AG10803 (cell line): Measurements from ENCODE around the gene CSH1.
A peak's percentile ranks its signal among the peaks of the same experiment; 100 is the strongest.
"Not testable (repeated sequence)": the region's sequence is repeated elsewhere in the genome, so short reads cannot be mapped to it uniquely, and the experiment has no call there.

Source experiments
- DNase-seq: peaks from one replicate; pipeline ENCODE4 v3.0.0; 2010; ENCODE audit warnings: low read depth
- H3K4me3 ChIP-seq: 2 replicates; pipeline ENCODE4 v1.5.1; 2011; ENCODE audit warnings: mild to moderate bottlenecking, low read length, control low read depth
- CTCF ChIP-seq: conservative IDR thresholded peaks from 2 replicates; pipeline ENCODE4 v1.5.1; 2011; ENCODE audit warnings: mild to moderate bottlenecking, low read length, control low read depth, inconsistent platforms

CSH1 gene

DNA sequence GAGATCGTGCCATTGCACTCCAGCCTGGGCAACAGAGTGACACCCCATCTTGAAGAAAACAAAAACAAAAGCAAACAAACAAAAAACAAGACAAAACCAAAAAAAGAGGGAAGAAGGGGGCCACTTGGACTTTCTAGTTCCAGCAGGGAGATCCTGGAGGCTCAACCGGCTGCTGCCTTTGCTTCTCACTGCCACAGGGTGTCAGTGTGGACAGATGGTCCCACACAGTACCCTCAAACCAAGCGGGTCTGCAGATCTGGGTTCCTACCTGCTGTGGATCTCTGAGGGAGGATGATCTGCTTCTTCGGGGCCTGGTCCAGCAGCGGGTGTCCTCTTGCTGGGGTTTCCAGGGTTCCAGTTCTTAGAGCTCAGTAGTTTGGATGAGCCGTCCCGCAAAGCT, 29.7 kb downstream of the CSH1 start:
- not testable (repeated sequence) for H3K4me3 ChIP-seq, DNase-seq
- TF ChIP-seq CTCF: peak; percentile 24; the same call in 1 of the 2 replicates

DNA sequence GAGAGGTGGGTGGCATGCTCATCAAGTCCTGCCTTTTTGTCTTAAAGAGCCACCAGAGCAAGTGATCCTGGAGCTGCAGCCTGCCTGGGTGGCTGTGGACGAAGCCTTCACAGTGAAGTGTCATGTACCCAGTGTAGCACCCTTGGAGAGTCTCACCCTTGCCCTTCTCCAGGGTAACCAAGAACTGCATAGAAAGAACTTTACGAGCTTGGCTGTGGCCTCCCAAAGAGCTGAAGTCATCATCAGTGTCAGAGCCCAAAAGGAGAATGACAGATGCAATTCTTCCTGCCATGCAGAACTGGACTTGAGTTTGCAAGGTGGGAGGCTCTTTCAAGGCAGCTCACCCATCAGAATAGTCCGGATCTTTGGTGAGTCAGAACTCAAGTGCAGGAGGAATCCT, 37.1 kb downstream of the CSH1 start:
- no peak for DNase-seq
- no peak overlapping the region for H3K4me3 ChIP-seq
- no peak for TF ChIP-seq CTCF

- DNase-seq, H3K4me3 ChIP-seq: not testable (repeated sequence)
Measured at GRCh38 chr17:63856425-63856824, 39.9 kb downstream of the CSH1 start.

DNA sequence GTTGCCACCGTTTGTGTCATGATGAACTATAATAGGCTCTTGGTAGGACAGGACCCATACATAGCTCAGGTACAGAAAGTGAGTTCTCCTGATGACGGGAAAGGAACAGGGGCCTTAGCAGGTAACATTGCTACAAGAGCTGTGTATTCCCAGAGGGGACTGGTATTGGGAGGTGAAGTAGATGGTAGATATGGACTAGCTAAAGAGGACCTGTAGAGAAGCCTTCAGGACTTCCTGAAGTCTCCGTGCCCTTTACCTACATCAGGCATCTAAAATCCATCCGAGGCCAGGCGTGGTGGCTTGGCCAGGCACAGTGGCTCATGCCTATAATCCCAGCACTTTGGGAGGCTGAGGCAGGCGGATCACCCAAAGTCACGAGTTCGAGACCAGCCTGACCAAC, 41.2 kb downstream of the CSH1 start:
- no peak for TF ChIP-seq CTCF
- H3K4me3 ChIP-seq: no peak overlapping the region
- no peak for DNase-seq

GRCh38 chr17:63854709-63855108, 41.7 kb downstream of the CSH1 start:
- no peak for TF ChIP-seq CTCF
- no peak for DNase-seq
- no peak overlapping the region for H3K4me3 ChIP-seq

DNA sequence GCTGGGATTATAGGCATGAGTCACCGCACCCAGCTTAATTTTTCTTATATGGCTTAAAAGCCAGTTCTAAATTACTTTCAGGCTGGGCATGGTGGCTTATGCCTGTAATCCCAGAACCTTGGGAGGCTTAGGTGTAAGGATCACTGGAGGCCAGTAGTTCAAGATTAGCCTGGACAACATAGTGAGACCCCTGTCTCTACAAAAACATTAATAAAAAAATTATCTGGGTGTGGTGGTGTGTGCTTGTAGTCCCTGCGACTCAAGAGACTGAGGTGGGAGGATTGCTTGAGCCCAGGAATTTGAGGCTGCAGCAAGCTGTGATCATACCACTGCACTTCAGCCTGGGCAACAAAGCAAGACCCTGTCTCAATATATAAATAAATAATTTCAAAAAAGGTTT, 43.1 kb downstream of the CSH1 start:
- DNase-seq: no peak
- TF ChIP-seq CTCF: no peak

DNA sequence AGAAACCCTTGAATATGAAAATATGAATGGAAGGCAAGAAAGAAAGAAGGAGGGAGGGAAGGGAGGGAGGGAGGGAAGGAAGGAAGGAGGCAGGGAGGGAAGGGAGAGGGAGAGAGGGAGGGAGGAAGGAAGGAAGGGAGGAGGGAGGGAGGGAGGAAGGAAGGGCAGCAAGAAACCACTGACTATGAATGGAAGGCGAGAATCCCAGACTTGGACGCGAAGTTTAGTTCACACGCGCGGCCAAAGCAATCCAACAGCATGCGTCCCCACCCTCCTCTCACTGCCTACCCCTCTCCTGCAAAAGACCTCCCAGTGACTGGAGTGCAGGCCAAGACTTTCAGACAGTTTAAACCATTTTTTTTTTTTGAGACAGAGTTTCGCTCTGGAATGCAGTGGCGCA, 46.0 kb downstream of the CSH1 start:
- no peak overlapping the region for H3K4me3 ChIP-seq
- no peak for TF ChIP-seq CTCF
- DNase-seq: no peak

More for the DNA sequence above, 43.1 kb downstream of the CSH1 start:
- H3K4me3 ChIP-seq: no peak overlapping the region
